IMR-90 (cell line): Measurements from ENCODE around the gene PTPRN2. TPM values are rescaled to one million over a fixed set of nuclear protein-coding genes. Genes with fewer than 3 reads are reported as not detected.

ENCODE experiments used
- ATAC-seq: fragments of 200-7000 bp; cut with Tn5 transposase; 2 replicates; pipeline ENCODE4 v1.9.1; 2020; ENCODE audit warnings: low read depth, mild to moderate bottlenecking, moderate library complexity
- BruUV-seq: library from RNA; stranded (reverse); fragments of 400-500 nt; replicated peaks from 2 replicates; lab custom pipeline; 2021; lab: Mats Ljungman, UMichigan
- CTCF ChIA-PET: fragments of 300-600 bp; formaldehyde crosslinking; extraction: SDS; loops from one replicate; lab custom pipeline; 2021; ENCODE audit warnings: antibody characterized with exemption; lab: Yijun Ruan, JAX
- POLR2A ChIA-PET: fragments of 300-600 bp; sonication (Branson Sonifier 250); formaldehyde crosslinking; loops from one replicate; lab custom pipeline; 2022; ENCODE audit warnings: antibody characterized with exemption; ENCODE audit not compliant: unreplicated experiment; lab: Charles Lee
- DNase-seq: peaks from one replicate; pipeline ENCODE4 v3.0.0; 2013
- H2AFZ ChIP-seq: replicated peaks from 2 replicates; pipeline ENCODE3; 2013; ENCODE audit warnings: low read length, mild to moderate bottlenecking; ENCODE audit not compliant: poor library complexity
- H2AK5ac ChIP-seq: 2 replicates; pipeline ENCODE4 v1.6.1; 2013; ENCODE audit warnings: low read depth, low read length, inconsistent platforms
- H2AK9ac ChIP-seq: replicated peaks from 2 replicates; pipeline ENCODE3; 2013; ENCODE audit warnings: mild to moderate bottlenecking, low read depth, low read length, moderate library complexity; ENCODE audit not compliant: poor library complexity
- H2BK120ac ChIP-seq: 2 replicates; pipeline ENCODE4 v1.6.1; 2013; ENCODE audit warnings: low read depth, low read length, inconsistent platforms
- H2BK15ac ChIP-seq: 3 replicates; pipeline ENCODE4 v1.6.1; 2013; ENCODE audit warnings: low read depth, low read length, inconsistent platforms
- H2BK20ac ChIP-seq: 2 replicates; pipeline ENCODE4 v1.6.1; 2013; ENCODE audit warnings: low read depth, mild to moderate bottlenecking, inconsistent platforms, low read length, moderate library complexity
- H2BK5ac ChIP-seq: 2 replicates; pipeline ENCODE4 v1.6.1; 2013; ENCODE audit warnings: mild to moderate bottlenecking, low read depth, low read length, inconsistent platforms; ENCODE audit not compliant: poor library complexity, severe bottlenecking
- H3K14ac ChIP-seq: replicated peaks from 2 replicates; pipeline ENCODE4 v1.6.1; 2013; ENCODE audit warnings: low read depth, low read length, inconsistent platforms
- H3K18ac ChIP-seq: 2 replicates; pipeline ENCODE4 v1.6.1; 2013; ENCODE audit warnings: low read depth, low read length, control low read depth
- H3K23ac ChIP-seq: 2 replicates; pipeline ENCODE4 v1.6.1; 2013; ENCODE audit warnings: low read depth, low read length, inconsistent platforms
- H3K27ac ChIP-seq: 2 replicates; pipeline ENCODE4 v1.5.1; 2013; ENCODE audit warnings: mild to moderate bottlenecking, control low read depth, low read length; ENCODE audit not compliant: insufficient read depth
- H3K27me3 ChIP-seq: 2 replicates; pipeline ENCODE4 v1.6.1; 2013; ENCODE audit warnings: low read length; ENCODE audit not compliant: control insufficient read depth, insufficient read depth
- H3K36me3 ChIP-seq: 2 replicates; pipeline ENCODE4 v1.6.1; 2013; ENCODE audit warnings: low read length, mixed read lengths; ENCODE audit not compliant: control insufficient read depth, insufficient read depth
- H3K4ac ChIP-seq: 2 replicates; pipeline ENCODE4 v1.6.1; 2013; ENCODE audit warnings: low read depth, low read length, inconsistent platforms
- H3K4me1 ChIP-seq: 2 replicates; pipeline ENCODE4 v1.6.1; 2013; ENCODE audit warnings: low read length, mixed read lengths; ENCODE audit not compliant: control insufficient read depth, insufficient read depth
- H3K4me2 ChIP-seq: 2 replicates; pipeline ENCODE4 v1.6.1; 2013; ENCODE audit warnings: low read depth, mild to moderate bottlenecking, control low read depth, low read length, moderate library complexity
- H3K4me3 ChIP-seq: 2 replicates; pipeline ENCODE4 v1.5.1; 2013; ENCODE audit warnings: low read depth, mild to moderate bottlenecking, control low read depth, low read length, moderate library complexity; ENCODE audit not compliant: insufficient read depth
- H3K56ac ChIP-seq: 2 replicates; pipeline ENCODE4 v1.6.1; 2013; ENCODE audit warnings: low read length, inconsistent platforms; ENCODE audit not compliant: insufficient read depth; ENCODE audit errors: extremely low read depth
- H3K79me1 ChIP-seq, 2 experiments: 2 replicates each; pipeline ENCODE4 v1.6.1; 2013; ENCODE audit warnings: low read length in 2 of 2, inconsistent platforms in 1 of 2, low read depth in 1 of 2
- H3K9ac ChIP-seq: 2 replicates; pipeline ENCODE4 v1.6.1; 2013; ENCODE audit warnings: low read depth, low read length, control low read depth
- H3K9me1 ChIP-seq: 2 replicates; pipeline ENCODE4 v1.6.1; 2013; ENCODE audit warnings: low read length, inconsistent platforms; ENCODE audit not compliant: insufficient read depth
- H3K9me3 ChIP-seq: 2 replicates; pipeline ENCODE4 v1.6.1; 2013; ENCODE audit warnings: low read length; ENCODE audit not compliant: control insufficient read depth, insufficient read depth
- H4K20me1 ChIP-seq: 2 replicates; pipeline ENCODE4 v1.6.1; 2013; ENCODE audit warnings: low read length, inconsistent platforms; ENCODE audit not compliant: insufficient read depth
- H4K5ac ChIP-seq: 2 replicates; pipeline ENCODE4 v1.6.1; 2013; ENCODE audit warnings: mild to moderate bottlenecking, low read depth, low read length, control low read depth
- H4K8ac ChIP-seq, 2 experiments: 2 replicates each; pipeline ENCODE4 v1.6.1; 2013; ENCODE audit warnings: low read depth in 2 of 2, low read length in 2 of 2, control low read depth in 1 of 2, inconsistent platforms in 1 of 2
- H4K91ac ChIP-seq: 2 replicates; pipeline ENCODE4 v1.6.1; 2013; ENCODE audit warnings: low read depth, low read length, inconsistent platforms; ENCODE audit not compliant: insufficient read depth
- CEBPB ChIP-seq: IDR thresholded peaks from 2 replicates; pipeline ENCODE4 v1.6.1; 2012; ENCODE audit warnings: low read depth, low read length, improper control_type of control experiment
- CHD1 ChIP-seq: IDR thresholded peaks from 2 replicates; pipeline ENCODE4 v1.6.1; 2012; ENCODE audit warnings: low read depth, low read length, improper control_type of control experiment
- FOS ChIP-seq: fragments of 150-350 bp; IDR thresholded peaks from 2 replicates; pipeline ENCODE4 v1.6.1; 2016; ENCODE audit warnings: low read depth, low read length
- MXI1 ChIP-seq: IDR thresholded peaks from 2 replicates; pipeline ENCODE4 v1.6.1; 2012; ENCODE audit warnings: low read depth, mild to moderate bottlenecking, low read length, moderate library complexity, borderline replicate concordance
- RCOR1 ChIP-seq: IDR thresholded peaks from 2 replicates; pipeline ENCODE4 v1.6.1; 2012; ENCODE audit warnings: mild to moderate bottlenecking, low read length, improper control_type of control experiment; ENCODE audit not compliant: insufficient replicate concordance
- RFX5 ChIP-seq: IDR thresholded peaks from 2 replicates; pipeline ENCODE4 v1.8.0; 2012; ENCODE audit warnings: low read depth, mild to moderate bottlenecking, low read length, moderate library complexity
- WGBS, 2 experiments: methylation state at CpG; one replicate each; pipeline versions ENCODE4 v1.1.5 to v1.1.7; 2013; ENCODE audit warnings: missing lambda C conversion rate in 2 of 2; ENCODE audit not compliant: insufficient read length in 1 of 2; ENCODE audit errors: extremely low coverage in 2 of 2; 5-methylcytosine and 5-hydroxymethylcytosine counted together
- dilution Hi-C: fragments of 300-500 bp; cut with HindIII; formaldehyde crosslinking; loops from one replicate; pipeline ENCODE4 v1.14.3; 2018; ENCODE audit warnings: low sequenced_read_pairs; ENCODE audit not compliant: unreplicated experiment
- in situ Hi-C: fragments of 300-500 bp; cut with MboI; formaldehyde crosslinking; loops from 3 replicates; pipeline ENCODE4 v1.14.3; 2019; ENCODE audit warnings: low sequenced_read_pairs, inconsistent platforms, mixed read lengths
- intact Hi-C: fragments of 100-400 bp; cut with micrococcal nuclease; formaldehyde crosslinking; loops from 2 replicates; pipeline ENCODE4 v1.10.0; 2022
- polyA plus RNA-seq, 3 experiments: library from polyadenylated mRNA; depleted of rRNA; stranded (reverse); fragments of >200 nt; gene quantifications; 2 replicates each; pipeline ENCODE4 v1.2.3, GENCODE V29; 2012; ENCODE audit warnings: low replicate concordance in 1 of 3
- total RNA-seq: library from RNA; depleted of rRNA; stranded (reverse); fragments of >200 nt; gene quantifications from 2 replicates; pipeline ENCODE4 v1.2.3, GENCODE V29; 2012

PTPRN2 gene
- total and polyA plus RNA-seq, 2 of the 4 experiments (the other 2 are of a cell fraction), result 0.03 TPM; not detected in 1

DNA sequence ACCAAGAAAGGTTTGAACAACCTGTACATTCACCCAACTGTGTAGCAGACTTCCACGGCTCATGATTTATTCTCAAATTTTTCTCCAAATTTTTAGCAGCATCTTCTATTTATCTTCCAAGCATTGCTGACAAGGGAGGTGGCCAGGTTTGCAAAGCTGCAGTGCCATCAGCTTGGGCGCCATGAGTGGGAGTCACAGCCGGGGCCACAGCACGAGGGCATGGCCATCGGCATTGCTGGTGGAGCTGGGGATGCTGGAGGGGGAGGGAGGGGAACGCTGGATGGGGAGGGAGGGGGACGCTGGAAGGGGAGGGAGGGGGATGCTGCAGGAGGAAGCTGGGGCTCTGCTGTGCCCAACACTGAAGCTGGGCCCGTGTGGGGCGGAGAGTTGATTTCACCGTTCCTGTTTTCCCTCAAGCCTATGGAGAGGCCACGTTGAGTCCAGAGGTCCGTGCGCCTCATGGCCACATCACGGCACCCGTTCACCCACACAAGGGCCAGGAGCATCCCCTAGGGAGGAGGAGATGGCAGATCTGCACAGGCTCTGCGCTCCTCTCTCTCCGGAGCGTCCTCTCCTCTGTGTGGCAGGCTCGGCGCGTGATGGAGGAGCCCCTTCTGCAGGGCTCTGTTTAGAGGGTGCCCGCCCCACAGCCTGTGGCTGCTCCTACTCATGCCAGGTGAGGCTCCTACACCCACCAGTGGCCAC is 730.6 kb downstream of the PTPRN2 start:
- Histone ChIP-seq H3K36me3 (no peaks in the 10 kb centered on the region), H2AK9ac (no peak overlapping the region), H3K4me1 (no peaks in the 10 kb centered on the region), H3K27ac (no peak overlapping the region), H3K56ac (no peak overlapping the region), H3K4me2 (no peak overlapping the region), H3K4me3 (no peak overlapping the region), H3K79me1 (no peaks in the 10 kb centered on the region), H3K18ac (no peak overlapping the region), H2BK120ac (no peak overlapping the region), H4K5ac (no peak overlapping the region), H4K20me1 (no peaks in the 10 kb centered on the region), H3K9ac (no peak overlapping the region), H3K9me1 (no peaks in the 10 kb centered on the region), H4K8ac (no peak overlapping the region), H3K27me3 (no peaks in the 10 kb centered on the region), H3K4ac (no peak overlapping the region), H2BK5ac (no peak overlapping the region), H2BK15ac (no peak overlapping the region), H4K91ac (no peak overlapping the region), H3K9me3 (peaks cover 42% of the 10 kb centered on the region), H3K23ac (no peak overlapping the region), H3K14ac (no peak overlapping the region), H2AFZ (no peak overlapping the region), H2BK20ac (no peak overlapping the region), H2AK5ac (no peak overlapping the region)
- TF ChIP-seq MXI1 (no peak), CEBPB (no peak), RFX5 (no peak), RCOR1 (no peak), FOS (no peak), CHD1 (no peak)
- POLR2A ChIA-PET, result no interaction called here
- in situ Hi-C loops, result no loop called here
- DNase-seq (no peak), ATAC-seq (no peak)
- BruUV-seq, result no TSS peak
- WGBS, 2 experiments, result 60% methylated on average over 1 of the region's 22 CpGs; no CpG with 5 or more reads in 1 of the 2 experiments
- dilution Hi-C loops, result no loop called here
- intact Hi-C loops, result no loop called here
- CTCF ChIA-PET, result no interaction called here
